ENCODE results near the gene BNC2. TPM values are rescaled to one million over a fixed set of nuclear protein-coding genes. Genes with fewer than 3 reads are reported as not detected.
A peak's percentile ranks its signal among the peaks of the same experiment; 100 is the strongest.

BNC2 gene
- total and polyA plus RNA-seq, 2 experiments from 2014 or later, result 19.3 to 20.7 TPM

DNA sequence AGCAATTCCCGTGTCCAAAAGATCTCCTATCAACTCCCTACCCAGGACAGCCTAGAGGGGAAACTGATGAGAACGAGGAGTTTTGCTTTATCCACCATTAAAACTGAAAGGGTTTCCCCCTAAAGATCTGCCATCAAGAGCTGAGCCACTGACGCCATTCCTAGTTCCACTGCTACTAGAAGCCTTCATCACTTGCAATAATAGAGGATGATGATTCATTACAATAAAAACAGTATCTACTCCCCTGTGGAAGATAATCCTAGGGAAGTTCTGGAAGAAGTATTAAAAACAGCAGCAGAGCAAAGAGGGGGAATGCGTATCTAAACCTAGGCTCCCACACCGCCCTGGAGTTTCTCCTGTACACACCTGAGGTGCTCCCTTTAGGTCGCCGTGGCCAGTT is 394.5 kb downstream of the BNC2 start:
- no peak overlapping the region for H3K27ac ChIP-seq
- no peaks in the 10 kb centered on the region for H3K4me1 ChIP-seq (ENCODE audit: insufficient read depth)
- no peaks in the 10 kb centered on the region for H3K79me2 ChIP-seq
- no peak for DNase-seq (ENCODE audit: low spot score)
- H3K36me3 ChIP-seq (replicated peaks; ENCODE audit: insufficient read depth, low read depth), result no peaks in the 10 kb centered on the region
- no peaks in the 10 kb centered on the region for H4K20me1 ChIP-seq (ENCODE audit: insufficient read depth, poor library complexity, severe bottlenecking)
- no peaks in the 10 kb centered on the region for H3K9me3 ChIP-seq (ENCODE audit: low read depth)
- H2AFZ ChIP-seq, result no peak overlapping the region
- H3K4me2 ChIP-seq, result no peak overlapping the region
- H3K9me2 ChIP-seq (replicated peaks; ENCODE audit: insufficient read depth), result no peaks in the 10 kb centered on the region
- no peaks in the 10 kb centered on the region for H3K27me3 ChIP-seq
- TF ChIP-seq EZH2phosphoT487 (IDR thresholded peaks at IDR 0.05; ENCODE audit: low read depth, severe bottlenecking, unreplicated experiment) (no peak), EZH2 (IDR thresholded peaks at IDR 0.05; ENCODE audit: borderline replicate concordance) (no peak)
- TF ChIP-seq, protein P1, sequence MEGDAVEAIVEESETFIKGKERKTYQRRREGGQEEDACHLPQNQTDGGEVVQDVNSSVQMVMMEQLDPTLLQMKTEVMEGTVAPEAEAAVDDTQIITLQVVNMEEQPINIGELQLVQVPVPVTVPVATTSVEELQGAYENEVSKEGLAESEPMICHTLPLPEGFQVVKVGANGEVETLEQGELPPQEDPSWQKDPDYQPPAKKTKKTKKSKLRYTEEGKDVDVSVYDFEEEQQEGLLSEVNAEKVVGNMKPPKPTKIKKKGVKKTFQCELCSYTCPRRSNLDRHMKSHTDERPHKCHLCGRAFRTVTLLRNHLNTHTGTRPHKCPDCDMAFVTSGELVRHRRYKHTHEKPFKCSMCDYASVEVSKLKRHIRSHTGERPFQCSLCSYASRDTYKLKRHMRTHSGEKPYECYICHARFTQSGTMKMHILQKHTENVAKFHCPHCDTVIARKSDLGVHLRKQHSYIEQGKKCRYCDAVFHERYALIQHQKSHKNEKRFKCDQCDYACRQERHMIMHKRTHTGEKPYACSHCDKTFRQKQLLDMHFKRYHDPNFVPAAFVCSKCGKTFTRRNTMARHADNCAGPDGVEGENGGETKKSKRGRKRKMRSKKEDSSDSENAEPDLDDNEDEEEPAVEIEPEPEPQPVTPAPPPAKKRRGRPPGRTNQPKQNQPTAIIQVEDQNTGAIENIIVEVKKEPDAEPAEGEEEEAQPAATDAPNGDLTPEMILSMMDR (IDR thresholded peaks at IDR 0.05; ENCODE audit: poor library complexity), result no peak
- no peak overlapping the region for H3K4me3 ChIP-seq
- 84% methylated on average over 7 of the region's 7 CpGs for WGBS (ENCODE audit: low lambda C conversion rate, missing lambda C conversion rate)

DNA sequence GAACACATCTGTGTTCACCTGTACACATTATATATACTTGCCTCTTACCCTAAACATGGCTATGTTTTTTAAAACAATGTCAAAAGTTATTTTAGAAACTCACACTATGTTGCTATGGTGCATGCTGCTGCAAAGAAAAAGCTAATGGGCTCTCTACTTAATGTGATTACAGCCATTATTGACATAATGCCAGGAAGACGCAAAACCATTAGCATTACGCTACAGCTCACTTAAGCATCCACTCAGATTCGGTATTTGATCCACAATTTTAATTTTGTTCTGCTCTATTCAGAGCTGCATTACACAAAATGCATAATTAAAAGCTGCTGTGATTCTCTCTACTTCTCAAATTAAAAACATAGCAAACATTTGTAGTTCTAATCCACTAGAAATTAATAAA is 395.2 kb downstream of the BNC2 start:
- H3K4me3 ChIP-seq, result no peak overlapping the region
- no peak overlapping the region for H2AFZ ChIP-seq
- WGBS (ENCODE audit: low lambda C conversion rate, missing lambda C conversion rate), result 87% methylated on average over 3 of the region's 3 CpGs
- H3K27me3 ChIP-seq, result no peaks in the 10 kb centered on the region
- H3K4me2 ChIP-seq, result no peak overlapping the region
- H3K36me3 ChIP-seq (replicated peaks; ENCODE audit: insufficient read depth, low read depth), result no peaks in the 10 kb centered on the region
- H3K4me1 ChIP-seq (ENCODE audit: insufficient read depth), result no peaks in the 10 kb centered on the region
- no peak overlapping the region for H3K27ac ChIP-seq
- DNase-seq (ENCODE audit: low spot score), result no peak
- no peaks in the 10 kb centered on the region for H4K20me1 ChIP-seq (ENCODE audit: insufficient read depth, poor library complexity, severe bottlenecking)
- no peaks in the 10 kb centered on the region for H3K9me3 ChIP-seq (ENCODE audit: low read depth)
- H3K9me2 ChIP-seq (replicated peaks; ENCODE audit: insufficient read depth), result no peaks in the 10 kb centered on the region
- H3K79me2 ChIP-seq, result no peaks in the 10 kb centered on the region
- TF ChIP-seq EZH2 (IDR thresholded peaks at IDR 0.05; ENCODE audit: borderline replicate concordance) (no peak), EZH2phosphoT487 (IDR thresholded peaks at IDR 0.05; ENCODE audit: low read depth, severe bottlenecking, unreplicated experiment) (no peak)
- TF ChIP-seq, protein P1 (IDR thresholded peaks at IDR 0.05; ENCODE audit: poor library complexity), result no peak

DNA sequence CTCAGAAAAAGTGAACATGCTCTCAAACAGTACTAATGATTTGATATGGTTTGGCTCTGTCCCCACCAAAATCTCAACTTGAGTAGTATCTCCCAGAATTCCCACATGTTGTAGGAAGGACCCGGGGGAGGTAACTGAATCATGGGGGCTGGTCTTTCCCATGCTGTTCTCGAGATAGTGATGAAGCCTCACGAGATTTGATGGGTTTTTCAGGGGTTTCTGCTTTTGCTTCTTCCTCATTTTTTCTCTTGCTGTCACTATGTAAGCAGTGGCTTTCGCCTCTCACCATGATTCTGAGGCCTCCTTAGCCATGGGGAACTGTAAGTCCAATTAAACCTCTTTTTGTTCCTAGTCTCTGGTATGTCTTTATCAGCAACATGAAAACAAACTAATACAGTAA is 401.3 kb downstream of the BNC2 start:
- no peaks in the 10 kb centered on the region for H3K36me3 ChIP-seq (replicated peaks; ENCODE audit: insufficient read depth, low read depth)
- no peaks in the 10 kb centered on the region for H3K27me3 ChIP-seq
- no peaks in the 10 kb centered on the region for H3K4me1 ChIP-seq (ENCODE audit: insufficient read depth)
- TF ChIP-seq EZH2phosphoT487 (IDR thresholded peaks at IDR 0.05; ENCODE audit: low read depth, severe bottlenecking, unreplicated experiment), result no peak
- TF ChIP-seq EZH2 (IDR thresholded peaks at IDR 0.05; ENCODE audit: borderline replicate concordance), result no peak
- TF ChIP-seq, protein P1 (IDR thresholded peaks at IDR 0.05; ENCODE audit: poor library complexity), result no peak
- H3K27ac ChIP-seq, result no peak overlapping the region
- no peaks in the 10 kb centered on the region for H3K9me3 ChIP-seq (ENCODE audit: low read depth)
- H3K79me2 ChIP-seq, result no peaks in the 10 kb centered on the region
- no peak overlapping the region for H3K4me3 ChIP-seq
- no peak overlapping the region for H3K4me2 ChIP-seq
- H3K9me2 ChIP-seq (replicated peaks; ENCODE audit: insufficient read depth), result no peaks in the 10 kb centered on the region
- 84% methylated on average over 4 of the region's 4 CpGs for WGBS (ENCODE audit: low lambda C conversion rate, missing lambda C conversion rate)
- DNase-seq (ENCODE audit: low spot score), result no peak
- H4K20me1 ChIP-seq (ENCODE audit: insufficient read depth, poor library complexity, severe bottlenecking), result no peaks in the 10 kb centered on the region
- no peak overlapping the region for H2AFZ ChIP-seq

DNA sequence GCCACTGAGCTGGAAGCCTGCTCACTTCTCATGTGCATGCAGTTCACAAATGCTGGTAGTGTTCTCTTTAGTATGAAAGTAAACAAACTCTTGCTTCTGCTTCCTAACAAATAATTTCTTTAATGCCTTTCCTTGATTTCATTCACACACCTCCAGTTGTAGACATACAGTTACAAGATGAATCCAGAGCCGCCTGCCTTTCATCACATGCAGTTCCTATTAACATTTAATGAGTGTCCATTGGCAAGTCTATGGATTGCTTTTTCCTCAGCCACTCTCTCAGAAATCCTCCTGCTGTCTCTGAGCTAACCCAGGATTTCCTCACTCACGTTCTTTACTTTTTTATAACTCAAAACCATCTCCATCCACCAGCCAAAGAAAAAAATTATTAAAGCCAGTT is 408.6 kb downstream of the BNC2 start:
- 54% methylated on average over 2 of the region's 2 CpGs for WGBS (ENCODE audit: low lambda C conversion rate, missing lambda C conversion rate)
- Histone ChIP-seq H3K4me3 (no peak overlapping the region), H3K9me3 (ENCODE audit: low read depth) (no peaks in the 10 kb centered on the region), H3K36me3 (replicated peaks; ENCODE audit: insufficient read depth, low read depth) (no peaks in the 10 kb centered on the region), H2AFZ (no peak overlapping the region), H3K27ac (no peak overlapping the region), H3K4me2 (peak overlapping the region; percentile 2), H3K27me3 (no peaks in the 10 kb centered on the region), H3K4me1 (ENCODE audit: insufficient read depth) (peaks cover 6% of the 10 kb centered on the region), H3K79me2 (no peaks in the 10 kb centered on the region), H4K20me1 (ENCODE audit: insufficient read depth, poor library complexity, severe bottlenecking) (no peaks in the 10 kb centered on the region), H3K9me2 (replicated peaks; ENCODE audit: insufficient read depth) (no peaks in the 10 kb centered on the region)
- no peak for DNase-seq (ENCODE audit: low spot score)
- no peak for TF ChIP-seq EZH2phosphoT487 (IDR thresholded peaks at IDR 0.05; ENCODE audit: low read depth, severe bottlenecking, unreplicated experiment)
- TF ChIP-seq EZH2 (IDR thresholded peaks at IDR 0.05; ENCODE audit: borderline replicate concordance), result no peak
- TF ChIP-seq, protein P1 (IDR thresholded peaks at IDR 0.05; ENCODE audit: poor library complexity), result no peak
